Natural killer cell (primary cell): ENCODE data around the gene SOX13. TPM values are rescaled to one million over a fixed set of nuclear protein-coding genes. Genes with fewer than 3 reads are reported as not detected.

Experiments used
- ATAC-seq, 3 donors: fragments of 150-1000 bp in 2 of 3; fragments of 200-7000 bp in 1 of 3; cut with Tn5 transposase; 1 replicate in 1 of 3; 2 replicates in 2 of 3; pipeline ENCODE4 v1.10.0; 2021; ENCODE audit warnings: mild to moderate bottlenecking in 2 of 3, moderate library complexity in 2 of 3
- DNase-seq, 2 donors: peaks; one replicate each; pipeline versions ENCODE4 v3.0.0 to v3.0.0-alpha.2; 2013 to 2021; ENCODE audit warnings: mixed read lengths in 1 of 2
- H3K27ac ChIP-seq: one replicate; pipeline ENCODE4 v1.5.1; 2013; ENCODE audit warnings: mild to moderate bottlenecking, low read length
- H3K27me3 ChIP-seq: one replicate; pipeline ENCODE4 v1.6.1; 2013; ENCODE audit warnings: low read length; ENCODE audit not compliant: control insufficient read depth, insufficient read depth
- H3K36me3 ChIP-seq: one replicate; pipeline ENCODE4 v1.6.1; 2013; ENCODE audit warnings: low read length; ENCODE audit not compliant: control insufficient read depth, insufficient read depth
- H3K4me1 ChIP-seq: one replicate; pipeline ENCODE4 v1.6.1; 2013; ENCODE audit warnings: low read length; ENCODE audit not compliant: control insufficient read depth, insufficient read depth
- H3K4me3 ChIP-seq: one replicate; pipeline ENCODE4 v1.5.1; 2013; ENCODE audit warnings: low read length
- H3K9me3 ChIP-seq: one replicate; pipeline ENCODE4 v1.6.1; 2013; ENCODE audit warnings: low read length; ENCODE audit not compliant: control insufficient read depth, insufficient read depth
- H3K27ac Mint-ChIP-seq, 2 donors: one replicate each; pipeline ENCODE4 v1.8.0; 2022; ENCODE audit warnings: mild to moderate bottlenecking in 2 of 2, mixed read lengths in 2 of 2, moderate library complexity in 1 of 2
- H3K27me3 Mint-ChIP-seq, 2 donors: one replicate each; pipeline ENCODE4 v1.8.0; 2022; ENCODE audit warnings: low read depth in 2 of 2, mixed read lengths in 2 of 2
- H3K36me3 Mint-ChIP-seq: one replicate; pipeline ENCODE4 v1.8.0; 2022; ENCODE audit warnings: mixed read lengths
- H3K4me1 Mint-ChIP-seq, 2 donors: one replicate each; pipeline ENCODE4 v1.8.0; 2022; ENCODE audit warnings: mixed read lengths in 2 of 2
- H3K4me3 Mint-ChIP-seq: one replicate; pipeline ENCODE4 v1.8.0; 2022; ENCODE audit warnings: mild to moderate bottlenecking, moderate library complexity, mixed read lengths
- H3K9me3 Mint-ChIP-seq, 2 donors: one replicate each; pipeline ENCODE4 v1.8.0; 2022; ENCODE audit warnings: mixed read lengths in 2 of 2
- CTCF ChIP-seq: fragments of 200-600 bp; IDR thresholded peaks from one replicate; pipeline ENCODE4 v1.8.0; 2022; ENCODE audit warnings: antibody characterized with exemption
- WGBS: methylation state at CpG from one replicate; pipeline ENCODE4 v1.1.7; 2013; ENCODE audit warnings: missing lambda C conversion rate; ENCODE audit not compliant: insufficient coverage; 5-methylcytosine and 5-hydroxymethylcytosine counted together
- intact Hi-C: fragments of 100-400 bp; cut with micrococcal nuclease; formaldehyde crosslinking; loops from one replicate; pipeline ENCODE4 v1.14.2; 2022
- total RNA-seq, 4 donors: library from RNA; stranded (reverse); fragments of 120-200 nt in 1 of 4; gene quantifications; one replicate each; pipeline versions ENCODE4 v1.2.3 to v1.2.4, GENCODE V29; 2013 to 2022

Gene SOX13
- total RNA-seq, 3 donors from 2014 or later (not counting 1 experiment from before 2014, with no cell fraction given), result 27.3 to 44.7 (median 41.4) TPM

DNA sequence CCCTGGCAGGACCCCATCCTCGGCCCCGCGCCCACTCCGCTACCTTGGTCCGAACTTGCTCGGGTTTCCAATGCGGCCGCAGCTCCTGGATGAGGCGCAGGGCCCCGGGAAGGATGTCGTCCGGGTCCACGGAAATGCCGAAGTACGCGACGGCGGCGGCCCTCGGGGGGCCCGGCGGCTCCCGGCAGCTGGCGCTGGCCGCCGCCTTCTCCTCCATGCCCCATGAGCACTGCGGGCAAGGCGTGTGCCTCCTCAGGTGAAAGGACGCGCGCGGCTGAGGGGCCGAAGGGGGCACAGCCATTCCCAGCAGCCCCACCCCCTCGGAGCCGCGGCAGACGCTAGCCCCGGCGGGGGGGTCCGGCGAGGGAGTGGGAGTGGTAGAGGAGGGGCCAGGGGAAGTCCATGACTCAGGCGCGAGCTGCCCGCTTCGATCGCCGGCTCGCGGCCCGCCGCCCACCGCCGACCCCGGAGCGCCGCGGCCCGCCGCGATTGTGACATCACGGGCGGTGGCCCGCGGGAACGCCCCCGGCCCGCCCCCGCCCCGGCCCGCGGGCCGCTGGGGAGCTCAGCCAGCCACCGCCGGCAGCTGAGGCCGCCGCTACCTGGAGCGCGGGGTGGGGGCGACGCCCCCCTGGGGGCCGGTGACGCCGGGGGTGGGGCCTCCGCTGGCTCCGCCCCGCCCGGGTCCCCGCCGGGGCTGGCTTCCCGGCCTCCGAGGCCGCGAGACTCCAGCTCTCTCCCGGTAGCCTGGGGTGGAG, 78.8 kb downstream of the SOX13 start, which contains the start of gene ETNK2:
ETNK2 (minus strand) TSS at position 493 of the 758 bp plus-strand sequence; CDS start at position 301, 192 bp downstream.
- intact Hi-C loops, result no loop called here
- H3K4me1 Mint-ChIP-seq, result peaks cover 0 to 4% of the 10 kb centered on the region in 2 donors
- WGBS, result under 1% methylated on average over 94 of the region's 94 CpGs

GRCh38 chr1:204152310-204153044, 79.6 kb downstream of the SOX13 start:
- Histone ChIP-seq H3K27ac (no peak overlapping the region), H3K4me3 (peak overlapping the region; percentile 50), H3K27me3 (no peaks in the 10 kb centered on the region), H3K36me3 (no peaks in the 10 kb centered on the region), H3K9me3 (no peaks in the 10 kb centered on the region), H3K4me1 (peaks cover 17% of the 10 kb centered on the region)
- Mint-ChIP-seq H3K27me3 (peaks cover 0 to 8% of the 10 kb centered on the region in 2 donors), H3K27ac (peak overlapping the region in 1 of 2 donors; percentile 80), H3K9me3 (no peaks in the 10 kb centered on the region), H3K36me3 (no peaks in the 10 kb centered on the region), H3K4me3 (peak overlapping the region; percentile 79), H3K4me1 (peaks cover 0 to 4% of the 10 kb centered on the region in 2 donors)
- ATAC-seq (peak in 2 of 3 donors; percentile 1 to 3), DNase-seq (no peak)
- 41% methylated on average over 24 of the region's 25 CpGs for WGBS
- TF ChIP-seq CTCF, result no peak
- intact Hi-C loops, result no loop called here

More for the DNA sequence above, 78.8 kb downstream of the SOX13 start, which contains the start of gene ETNK2:
- H3K27ac ChIP-seq, result no peak within 1 kb of the TSS
- TF ChIP-seq CTCF, result no peak
- H3K36me3 Mint-ChIP-seq, result no peaks in the 10 kb centered on the region
- H3K27me3 ChIP-seq, result no peaks in the 10 kb centered on the region
- H3K9me3 Mint-ChIP-seq, result no peaks in the 10 kb centered on the region
- H3K9me3 ChIP-seq, result no peaks in the 10 kb centered on the region
- H3K4me3 ChIP-seq, result peak within 1 kb of the TSS; percentile 51
- H3K27me3 Mint-ChIP-seq, result peaks cover 0 to 8% of the 10 kb centered on the region in 2 donors
- ATAC-seq (peak; percentile 74 to 82 (median 81)), DNase-seq (peak; percentile 57 to 77)
- H3K4me1 ChIP-seq, result peaks cover 17% of the 10 kb centered on the region
- H3K36me3 ChIP-seq, result no peaks in the 10 kb centered on the region
- H3K27ac Mint-ChIP-seq, result peak within 1 kb of the TSS; percentile 21 to 80
- peak within 1 kb of the TSS; percentile 79 for H3K4me3 Mint-ChIP-seq

- Mint-ChIP-seq H3K4me1 (peaks cover 0 to 4% of the 10 kb centered on the region in 2 donors), H3K4me3 (no peak overlapping the region), H3K9me3 (no peaks in the 10 kb centered on the region), H3K27ac (no peak overlapping the region), H3K36me3 (no peaks in the 10 kb centered on the region), H3K27me3 (peaks cover 0 to 8% of the 10 kb centered on the region in 2 donors)
- Histone ChIP-seq H3K4me3 (no peak overlapping the region), H3K36me3 (no peaks in the 10 kb centered on the region), H3K27me3 (no peaks in the 10 kb centered on the region), H3K4me1 (peaks cover 17% of the 10 kb centered on the region), H3K9me3 (no peaks in the 10 kb centered on the region), H3K27ac (no peak overlapping the region)
- no peak for DNase-seq
- ATAC-seq, result no peak
- no peak for TF ChIP-seq CTCF
- WGBS, result 96% methylated on average over 5 of the region's 5 CpGs
- intact Hi-C loops, result no loop called here
Observed at GRCh38 chr1:204153667-204154066, 80.8 kb downstream of the SOX13 start.
